ENCODE results near the gene ECI1.

- TF ChIP-seq CTCF (conservative IDR thresholded peaks at IDR 0.05 in 1 of 2, IDR thresholded peaks at IDR 0.05 in 1 of 2; ENCODE audit: extremely low read depth in 1 of 2, insufficient read depth in 1 of 2, low read depth in 1 of 2, low read length in 2 of 2) (no peak), EZH2 (IDR thresholded peaks at IDR 0.05; ENCODE audit: borderline replicate concordance, low read length) (no peak)
These were observed 60.0 kb downstream of the ECI1 start for GRCh38 chr16:2191446-2191706.
